Amniotic stem cell (primary cell): ENCODE measurements around the gene MRM1.

Experiments used
- DNase-seq: peaks from one replicate; lab custom pipeline; 2025; lab: John Stamatoyannopoulos, UW

Gene MRM1

DNA sequence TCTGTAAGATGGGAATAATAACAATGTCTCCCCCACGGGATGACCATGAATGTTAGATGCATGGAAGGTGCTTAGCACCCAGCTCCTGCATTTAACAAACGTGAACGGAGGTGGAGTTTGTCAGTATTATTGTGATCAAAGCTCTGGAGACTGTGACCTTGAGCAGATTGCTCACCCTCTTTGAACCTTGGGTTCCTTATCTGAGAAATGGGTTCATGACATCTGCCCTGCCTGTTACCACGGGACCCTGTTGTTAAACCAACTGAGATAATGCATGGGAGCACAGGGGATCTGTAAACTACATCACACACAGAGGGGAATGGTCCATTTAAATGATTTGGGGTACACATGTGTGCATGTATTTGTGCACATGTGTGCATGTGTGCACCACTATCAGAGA lies 29.6 kb downstream of the MRM1 start:
- no peak for DNase-seq

DNA sequence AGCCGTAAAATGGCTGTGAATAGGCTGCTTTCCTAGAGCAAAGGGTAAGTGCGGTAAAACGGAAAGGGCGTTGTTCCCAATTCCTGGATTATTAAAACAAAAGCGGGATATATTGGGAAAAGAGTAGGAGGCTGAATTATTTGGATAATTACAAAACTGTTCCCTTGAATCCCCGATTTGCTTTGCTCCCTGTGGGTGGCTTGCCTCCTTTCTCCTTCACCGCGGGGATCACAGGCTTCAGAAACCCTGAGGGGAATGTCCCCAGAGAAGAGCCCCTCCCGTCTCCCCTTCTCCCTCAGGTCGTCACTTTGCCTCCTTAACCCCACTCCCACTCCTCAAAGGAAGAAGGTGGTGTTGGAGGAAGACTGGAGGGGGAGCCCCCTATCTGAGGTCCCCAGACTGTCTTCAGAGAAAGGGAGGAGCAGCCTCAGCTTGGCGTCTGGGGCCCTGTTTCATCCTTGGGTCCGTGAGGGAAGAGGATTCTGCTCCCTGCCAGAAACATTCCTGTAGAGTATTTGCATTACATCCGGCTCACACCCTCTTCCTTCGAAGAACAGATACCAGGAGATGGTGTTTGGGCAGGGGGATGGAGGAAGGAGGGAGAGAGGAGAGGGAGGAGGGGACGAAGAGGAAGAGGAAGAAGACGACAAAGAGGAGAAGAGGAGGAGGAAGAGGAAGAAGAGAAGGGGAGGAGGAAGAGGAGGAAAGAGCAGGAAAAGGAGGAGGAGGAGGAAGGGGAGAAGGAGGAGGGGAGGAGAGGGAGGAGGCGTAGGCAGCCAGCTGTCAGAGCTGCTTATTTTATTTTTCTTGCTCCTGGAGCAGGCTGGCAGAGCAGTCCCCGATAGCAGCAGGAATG lies 31.8 kb downstream of the MRM1 start:
- no peak for DNase-seq

DNA sequence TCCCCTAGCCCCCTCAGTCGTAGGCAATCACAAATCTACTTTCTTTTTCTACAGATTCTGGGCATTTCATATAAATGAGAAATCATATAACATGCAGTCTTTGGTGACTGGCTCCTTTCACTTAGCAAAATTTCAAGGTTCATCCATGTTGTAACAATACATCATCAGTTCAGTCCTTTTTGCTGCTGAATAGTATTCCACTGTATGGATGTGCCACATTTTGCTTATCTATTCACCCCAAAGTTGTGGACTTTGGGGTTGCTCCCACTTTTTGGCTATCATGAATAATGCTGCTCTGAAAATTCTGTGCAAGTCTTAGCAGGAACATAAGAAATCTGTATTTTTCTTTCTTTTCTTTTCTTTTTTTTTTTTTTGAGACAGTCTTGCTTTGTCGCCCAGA lies 39.0 kb downstream of the MRM1 start:
- DNase-seq = no peak

DNA sequence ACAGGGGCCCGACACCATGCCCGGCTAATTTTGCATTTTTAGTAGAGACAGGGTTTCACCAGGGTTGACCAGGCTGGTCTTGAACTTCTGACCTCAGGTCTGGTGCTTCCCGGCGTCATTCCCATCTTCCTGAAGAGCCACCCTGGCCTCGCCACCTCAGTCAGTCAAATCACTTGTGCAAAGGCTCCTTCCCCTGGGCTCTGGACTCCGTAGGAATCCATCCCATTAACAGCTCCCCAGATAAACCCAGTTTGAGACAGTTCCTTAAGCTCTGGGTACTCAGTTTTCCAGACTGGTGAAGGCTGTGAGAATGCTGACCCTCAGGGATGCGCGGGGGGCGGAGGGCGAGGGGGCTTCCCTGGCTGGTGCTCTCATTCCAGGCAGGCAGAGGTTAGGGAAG lies 39.5 kb downstream of the MRM1 start:
- no peak for DNase-seq

DNA sequence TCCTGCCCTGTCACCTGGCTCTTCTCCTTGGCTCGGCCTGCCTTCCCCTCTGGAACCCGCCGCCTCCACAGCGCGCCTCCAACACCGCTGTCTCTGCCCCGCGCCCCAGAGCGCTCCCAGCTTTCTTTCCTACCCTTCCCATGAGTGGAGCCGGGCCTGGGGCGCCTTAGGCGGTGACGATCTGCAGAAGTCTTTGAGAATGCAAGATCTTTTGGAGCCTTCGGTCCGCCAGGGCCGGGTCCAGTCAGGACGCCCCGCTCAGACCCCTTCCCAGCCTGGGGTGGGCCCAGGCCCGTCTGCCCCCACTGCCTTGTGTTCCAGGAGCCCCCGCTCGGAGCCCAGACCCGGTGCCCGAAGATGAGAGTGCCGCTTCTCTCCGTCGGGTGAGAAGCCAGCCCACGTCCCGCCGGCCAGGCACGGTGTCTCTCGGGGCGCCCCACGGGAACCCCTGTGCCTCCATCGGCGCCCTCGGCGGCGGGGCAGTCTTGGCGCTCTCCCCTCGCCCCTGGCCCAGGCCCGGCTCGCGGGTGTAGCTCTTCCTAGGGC lies 40.0 kb downstream of the MRM1 start:
- DNase-seq = no peak

DNA sequence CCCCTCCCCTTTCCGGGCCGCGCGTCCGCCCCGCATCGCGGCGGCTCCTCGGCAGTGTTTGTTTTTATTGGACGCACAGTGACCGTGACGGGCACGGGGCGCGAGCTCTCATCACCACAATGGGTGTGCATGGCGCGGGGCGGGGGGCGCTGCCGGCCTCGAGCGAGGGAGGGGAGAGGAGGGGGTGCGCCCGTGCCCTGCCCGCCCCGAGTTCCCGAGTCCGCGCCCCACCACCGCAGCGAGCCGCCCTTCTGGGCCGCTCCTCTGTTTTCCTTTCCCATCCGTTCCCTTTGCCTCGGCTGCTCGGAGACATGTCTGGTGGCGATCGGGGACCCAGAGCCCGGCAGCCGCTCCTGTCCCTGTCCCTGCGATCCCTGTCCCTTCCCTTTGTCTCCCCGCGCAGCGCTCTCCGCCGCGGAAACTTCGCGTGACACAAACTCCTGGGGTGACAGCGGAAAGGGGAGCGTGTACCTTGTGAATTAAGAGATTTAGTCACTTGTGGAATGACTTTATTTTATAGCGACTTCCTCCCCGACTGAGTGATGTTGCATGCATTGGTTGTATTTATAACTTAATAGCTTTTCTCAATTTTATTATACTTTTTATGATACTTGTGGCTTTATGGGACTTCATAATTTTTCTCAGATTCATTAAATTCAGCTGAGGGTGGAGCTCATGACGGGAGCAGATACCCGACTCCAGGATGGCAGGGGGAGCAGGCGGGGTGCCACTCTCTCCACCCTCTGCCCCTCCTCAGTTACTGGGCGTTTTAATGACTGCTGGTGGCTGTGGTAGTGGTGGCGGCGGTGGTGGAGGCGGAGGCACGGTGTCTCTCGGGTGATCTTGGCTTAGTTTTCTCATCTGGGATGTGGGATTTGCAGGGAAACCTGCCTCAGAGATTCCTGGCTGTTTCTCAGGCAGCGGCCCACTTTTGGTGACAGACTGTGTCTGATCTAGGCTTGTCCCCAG lies 40.8 kb downstream of the MRM1 start:
- no peak for DNase-seq

DNA sequence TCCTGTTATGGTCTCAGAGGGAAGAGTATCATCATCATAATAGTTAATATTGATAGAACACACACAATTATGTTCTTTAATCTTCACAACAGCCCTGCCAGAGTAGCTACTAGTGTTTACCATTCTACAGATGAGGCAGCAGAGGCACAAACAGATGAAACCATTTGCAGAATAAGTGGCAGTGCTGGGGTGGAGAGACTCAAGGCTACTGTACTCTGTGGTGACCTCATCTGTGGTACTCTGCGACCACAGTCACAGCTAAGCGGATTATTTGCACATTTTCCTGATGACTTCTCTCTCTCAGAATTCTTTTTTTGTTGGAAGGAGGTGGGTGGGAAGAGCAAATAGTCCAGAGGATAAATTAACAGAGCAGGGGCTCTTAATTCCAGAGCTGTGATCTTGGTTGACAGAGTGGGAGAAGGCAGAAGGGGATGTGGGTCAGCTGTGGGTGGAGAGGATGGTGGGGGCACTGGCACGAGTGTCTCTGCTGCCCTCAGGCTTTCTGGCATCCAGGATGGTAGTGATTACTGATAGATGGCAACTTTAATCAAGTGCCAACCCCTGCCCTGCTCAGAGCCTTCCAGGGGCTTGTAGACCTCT lies 41.8 kb downstream of the MRM1 start:
- DNase-seq = no peak

DNA sequence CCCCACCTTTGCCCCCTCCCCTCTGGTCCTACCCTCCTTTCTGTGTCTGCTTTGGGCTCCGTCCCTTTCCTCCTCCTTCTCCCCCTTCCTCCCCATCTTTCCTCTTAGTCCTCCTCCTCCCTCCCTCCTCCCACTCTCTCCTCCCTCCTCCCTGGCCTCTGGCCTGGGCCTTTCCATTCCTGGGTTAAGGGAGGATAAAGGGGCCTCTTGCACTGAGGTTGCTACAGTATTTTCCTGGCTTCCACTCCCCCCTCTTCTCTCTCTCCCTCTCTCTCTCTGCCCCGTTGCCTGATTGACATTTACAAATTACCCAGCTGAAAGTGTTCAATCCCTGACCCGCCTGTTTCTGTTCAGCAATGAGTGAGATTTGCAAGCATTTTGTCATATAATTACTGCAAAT lies 44.0 kb downstream of the MRM1 start:
- no peak for DNase-seq

DNA sequence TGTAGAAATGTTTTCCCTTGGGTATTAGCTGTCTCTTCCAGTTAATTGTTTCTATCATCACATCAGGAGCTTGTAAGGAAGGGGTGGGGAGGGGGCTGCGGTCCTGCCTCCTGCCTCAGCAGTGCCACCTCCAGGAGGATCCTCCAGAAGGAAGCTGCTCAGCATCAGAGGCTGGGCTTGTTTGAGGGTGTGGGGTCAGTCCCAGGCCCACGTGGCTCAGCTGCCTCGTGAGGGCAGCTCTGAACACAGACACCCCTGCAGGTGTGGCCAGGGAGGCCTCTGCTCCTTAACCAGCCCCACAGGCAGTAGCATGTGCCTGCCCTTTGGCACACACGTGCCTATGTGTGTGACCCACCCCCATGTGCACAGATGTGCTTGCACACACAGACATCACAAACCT lies 46.3 kb downstream of the MRM1 start:
- no peak for DNase-seq

DNA sequence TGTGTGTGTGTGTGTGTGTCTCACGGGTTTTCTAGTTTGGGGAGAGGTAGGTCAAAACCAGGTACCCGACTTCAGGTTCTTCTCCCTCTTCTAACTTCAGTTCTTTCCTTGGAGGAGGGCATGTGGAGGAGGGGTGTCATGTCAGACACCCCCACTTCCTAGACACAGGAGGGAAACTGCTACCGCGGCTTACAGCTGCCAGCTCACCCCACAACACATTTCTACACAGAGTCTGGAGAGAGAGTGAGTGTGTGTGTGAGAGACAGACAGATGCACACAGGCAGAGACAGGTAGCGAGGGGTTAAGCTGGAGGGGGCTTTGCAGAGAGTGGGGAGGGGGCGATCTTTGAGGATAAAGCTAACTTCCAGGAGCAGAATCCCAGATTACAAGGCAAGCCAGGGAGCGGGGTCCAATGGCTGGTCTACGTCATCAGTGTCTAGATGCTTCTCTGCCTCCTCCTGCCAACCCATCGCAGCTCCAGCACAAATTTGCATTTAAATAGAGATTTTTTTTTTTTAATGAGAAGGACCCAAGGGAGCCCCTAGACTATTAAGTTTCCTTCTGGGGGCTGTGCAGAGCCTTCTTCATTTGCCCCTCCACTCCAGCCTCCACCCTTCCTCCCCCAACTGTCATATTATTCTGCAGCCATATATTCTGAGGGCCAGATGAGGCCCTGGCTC lies 48.9 kb downstream of the MRM1 start:
- no peak for DNase-seq

DNA sequence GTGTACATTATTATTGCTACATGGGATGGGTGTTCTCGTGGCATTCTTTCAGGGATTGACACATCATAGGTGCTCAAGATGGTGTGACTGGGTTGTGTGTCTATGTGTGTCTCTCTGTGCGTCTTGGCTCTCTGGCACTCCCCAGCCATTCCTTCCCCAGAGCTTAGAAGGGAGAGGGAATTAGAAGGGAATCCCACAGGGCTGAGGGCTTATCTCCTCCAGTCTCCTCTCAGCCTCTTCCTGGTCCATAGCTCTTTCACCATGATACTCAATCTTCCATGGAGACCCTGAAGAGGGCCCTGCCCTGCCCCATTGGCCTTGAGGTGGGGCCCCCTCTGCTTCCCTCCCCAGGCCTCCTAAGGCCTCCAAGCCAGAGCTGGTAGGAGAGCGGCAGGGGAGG lies 52.0 kb downstream of the MRM1 start:
- no peak for DNase-seq

DNA sequence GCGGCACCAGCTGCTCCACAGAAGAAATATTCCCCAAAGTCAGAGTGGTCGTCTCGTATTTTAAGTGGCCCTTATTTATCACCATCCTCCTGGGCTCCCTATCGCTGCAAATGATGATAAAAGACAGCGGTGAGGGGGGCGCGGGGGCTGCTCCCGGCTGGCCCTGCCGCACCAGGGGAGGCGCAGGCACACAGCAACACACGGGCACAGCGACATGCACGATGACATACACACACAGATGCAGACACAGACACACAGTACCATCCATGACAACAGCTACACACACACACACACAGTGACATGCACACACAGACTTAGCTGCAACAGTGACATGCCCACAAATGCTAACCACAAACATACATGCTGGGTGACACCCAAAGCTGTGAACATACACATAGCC lies 52.5 kb downstream of the MRM1 start:
- DNase-seq = no peak

DNA sequence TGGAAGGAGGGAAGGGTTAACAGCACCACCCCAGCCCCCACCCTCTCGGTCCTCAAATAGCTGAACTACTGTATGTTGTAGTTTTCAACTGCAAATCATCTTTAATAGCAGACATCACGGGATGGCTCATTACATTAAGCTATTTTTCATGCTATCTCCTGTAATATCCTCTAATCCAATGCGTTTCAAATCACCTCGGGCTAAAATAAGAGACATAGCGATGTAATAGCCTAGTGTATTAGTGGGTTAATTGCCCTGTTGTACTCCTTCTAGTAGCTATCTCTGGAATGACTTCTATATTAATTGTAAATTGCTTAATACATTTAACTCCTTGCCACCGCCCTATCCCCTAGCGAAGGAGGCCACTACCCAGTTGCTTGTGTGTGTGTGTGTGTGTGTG lies 54.3 kb downstream of the MRM1 start:
- DNase-seq = no peak

DNA sequence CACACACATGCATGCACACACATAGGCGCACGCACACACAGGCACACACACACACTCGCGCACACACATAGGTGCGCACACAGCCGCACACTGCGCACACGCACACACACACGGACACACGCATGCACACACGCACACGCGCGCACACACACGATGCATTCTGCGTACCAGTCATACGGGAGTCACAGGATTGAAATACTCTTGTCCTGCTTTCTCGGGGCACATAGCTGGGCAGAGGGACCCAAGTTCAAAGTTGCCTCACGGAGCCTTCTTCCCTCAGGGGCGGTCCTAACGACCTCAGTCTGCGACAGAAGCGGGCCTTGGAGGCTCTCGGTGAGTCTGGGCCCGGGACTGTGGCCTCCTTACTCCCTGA lies 56.0 kb downstream of the MRM1 start:
- DNase-seq = no peak

DNA sequence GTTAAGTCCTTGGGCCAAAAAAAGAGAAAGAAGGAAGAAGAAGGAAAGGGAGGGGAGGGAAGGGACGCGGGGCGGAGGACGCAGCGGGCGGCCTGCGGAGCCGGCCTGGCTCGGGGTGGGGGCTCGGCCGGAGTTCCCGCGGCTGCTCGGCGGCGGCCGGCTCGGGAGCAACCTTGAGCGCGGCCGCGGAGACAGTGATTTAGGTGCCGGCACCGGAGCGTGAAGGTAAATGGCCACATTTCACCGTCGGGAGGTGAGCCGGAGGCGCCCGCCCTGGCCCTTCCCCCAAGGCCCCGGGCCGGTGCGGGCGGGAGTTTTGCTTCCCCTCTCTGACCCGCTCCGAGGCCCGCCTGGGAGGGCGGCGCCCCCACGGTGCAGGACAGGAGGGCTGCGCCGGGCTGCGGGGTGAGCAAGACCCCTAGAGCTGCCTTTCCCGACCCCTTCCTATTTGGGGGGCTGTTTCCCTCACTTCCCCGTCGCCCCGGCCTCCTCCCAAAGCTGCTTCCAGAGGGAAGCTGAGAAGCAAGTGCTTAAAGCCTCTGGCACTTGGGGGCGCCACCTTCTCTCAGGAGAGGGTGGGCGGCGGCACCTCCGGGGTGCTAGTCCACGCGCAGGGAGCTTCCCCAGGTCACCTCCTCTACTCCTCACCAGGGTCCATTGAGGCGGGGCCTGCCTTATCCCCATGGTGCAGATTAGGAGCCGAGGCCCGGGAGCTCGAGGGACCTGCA lies 56.5 kb downstream of the MRM1 start:
- no peak for DNase-seq
